Ishikawa (cell line): Measurements from ENCODE around the gene KHDC1L.

Experiments used
- CREB1 ChIP-seq: IDR thresholded peaks from 2 replicates; pipeline ENCODE4 v1.6.1; 2012; ENCODE audit warnings: low read depth
- EGR1 ChIP-seq: IDR thresholded peaks from 2 replicates; pipeline ENCODE4 v1.6.1; 2012
- EP300 ChIP-seq: IDR thresholded peaks from 2 replicates; pipeline ENCODE4 v1.6.1; 2012; ENCODE audit warnings: borderline replicate concordance
- MAX ChIP-seq: IDR thresholded peaks from 2 replicates; pipeline ENCODE4 v1.6.1; 2012
- NFIC ChIP-seq: IDR thresholded peaks from 2 replicates; pipeline ENCODE4 v1.6.1; 2012
- RAD21 ChIP-seq: IDR thresholded peaks from 2 replicates; pipeline ENCODE4 v1.6.1; 2012; ENCODE audit warnings: low read depth
- REST ChIP-seq: IDR thresholded peaks from 2 replicates; pipeline ENCODE4 v1.6.1; 2012; ENCODE audit warnings: low read depth, mild to moderate bottlenecking
- TEAD4 ChIP-seq: IDR thresholded peaks from 2 replicates; pipeline ENCODE4 v1.6.1; 2012
- YY1 ChIP-seq: IDR thresholded peaks from 2 replicates; pipeline ENCODE4 v1.6.1; 2012; ENCODE audit warnings: low read depth

GRCh38 chr6:73200247-73200646 lies 25.0 kb downstream of the KHDC1L start:
- no peak for TF ChIP-seq MAX
- no peak for TF ChIP-seq REST
- no peak for TF ChIP-seq YY1
- TF ChIP-seq TEAD4, result no peak
- TF ChIP-seq EGR1, result no peak
- no peak for TF ChIP-seq CREB1
- no peak for TF ChIP-seq NFIC
- TF ChIP-seq EP300, result no peak
- no peak for TF ChIP-seq RAD21
